ENCODE data around the gene ZNF362. TPM values are rescaled to one million over a fixed set of nuclear protein-coding genes. Genes with fewer than 3 reads are reported as not detected.
"Not testable (repeated sequence)": the region's sequence is repeated elsewhere in the genome, so short reads cannot be mapped to it uniquely, and the experiment has no call there.

Gene ZNF362
- total RNA-seq, 2 experiments from 2014 or later = 18.1 to 18.7 TPM

DNA sequence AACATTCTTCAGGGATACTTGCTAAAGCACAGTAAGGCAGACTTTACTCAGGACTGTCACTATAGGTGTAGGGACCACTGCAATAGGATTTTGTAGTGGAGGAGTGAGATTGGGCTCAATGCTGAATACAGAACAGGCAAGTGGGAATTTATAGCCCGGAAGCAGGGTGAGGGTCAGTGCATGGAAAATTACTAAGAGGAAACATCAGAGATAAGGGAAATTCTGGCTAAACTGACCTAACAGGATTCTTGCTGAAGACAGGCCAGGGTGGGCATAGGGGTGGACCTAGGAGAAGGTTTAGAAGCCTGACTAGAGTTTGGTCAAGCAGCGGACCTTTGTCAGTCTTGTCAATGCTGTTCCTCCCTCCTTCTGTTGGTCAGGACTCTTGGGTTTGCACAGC, 20.8 kb upstream of the ZNF362 start:
- H3K36me3 Mint-ChIP-seq (ENCODE audit: low read depth) = no peaks in the 10 kb centered on the region
- no peak for DNase-seq
- H3K4me1 Mint-ChIP-seq = peaks cover 17% of the 10 kb centered on the region
- ChIA-PET CTCF (interaction anchor here (2.6 kb wide), 1 partner anchor 108 kb away, joined by 5 read pairs; no protein-coding TSS in a partner anchor), POLR2A (no interaction called here)
- H3K27ac Mint-ChIP-seq = no peak overlapping the region
- peaks cover 7% of the 10 kb centered on the region for H3K27me3 Mint-ChIP-seq
- H3K9me3 Mint-ChIP-seq = no peaks in the 10 kb centered on the region
- no peak overlapping the region for H3K4me3 Mint-ChIP-seq

DNA sequence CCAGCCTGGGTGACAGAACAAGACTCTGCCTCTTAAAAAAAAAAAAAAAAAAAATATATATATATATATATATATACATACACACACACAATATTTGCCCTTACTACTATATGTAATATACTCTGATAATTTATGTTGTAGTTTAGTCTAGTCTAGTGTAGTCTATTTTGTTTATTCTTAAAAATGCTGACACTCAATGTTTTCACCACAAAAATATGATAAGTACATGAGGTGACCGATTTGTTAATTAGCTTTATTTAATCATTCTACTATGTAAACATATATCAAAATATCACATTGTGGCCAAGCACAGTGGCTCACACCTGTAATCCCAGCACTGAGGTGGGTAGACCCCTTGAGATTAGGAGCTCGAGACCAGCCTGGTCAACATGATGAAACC, 19.8 kb upstream of the ZNF362 start:
- ChIA-PET POLR2A (no interaction called here), CTCF (interaction anchor here (2.6 kb wide), 1 partner anchor 109 kb away, joined by 5 read pairs; no protein-coding TSS in a partner anchor)
- H3K4me3 Mint-ChIP-seq = no peak overlapping the region
- DNase-seq = no peak
- no peak overlapping the region for H3K27ac Mint-ChIP-seq
- H3K27me3 Mint-ChIP-seq = peaks cover 11% of the 10 kb centered on the region
- no peaks in the 10 kb centered on the region for H3K36me3 Mint-ChIP-seq (ENCODE audit: low read depth)
- no peaks in the 10 kb centered on the region for H3K9me3 Mint-ChIP-seq
- H3K4me1 Mint-ChIP-seq = peaks cover 12% of the 10 kb centered on the region

DNA sequence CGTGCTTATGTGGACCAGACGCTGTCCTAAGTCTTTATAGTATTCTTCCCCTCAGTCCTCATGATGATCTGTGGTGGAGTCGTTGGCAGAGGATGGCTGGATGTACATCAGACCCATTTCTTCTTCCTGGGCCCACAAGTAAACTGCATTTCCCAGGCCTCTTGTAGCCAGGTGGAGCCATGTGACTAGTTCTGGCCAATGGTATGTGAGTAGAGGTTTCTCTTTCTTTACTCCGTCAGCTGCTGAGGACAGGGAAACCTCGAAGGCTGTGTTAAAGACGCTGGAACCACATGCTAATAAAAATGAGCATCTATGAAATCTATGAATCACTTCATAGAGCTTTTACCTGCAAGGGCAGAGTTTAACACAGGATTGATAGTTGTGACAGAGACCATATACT, 18.7 kb upstream of the ZNF362 start:
- Mint-ChIP-seq H3K36me3 (ENCODE audit: low read depth) (no peaks in the 10 kb centered on the region), H3K27ac (no peak overlapping the region), H3K4me3 (no peak overlapping the region), H3K27me3 (peaks cover 16% of the 10 kb centered on the region), H3K9me3 (no peaks in the 10 kb centered on the region), H3K4me1 (peaks cover 12% of the 10 kb centered on the region)
- ChIA-PET CTCF (interaction anchor here (1.0 to 2.6 kb wide), 2 partner anchors 56 to 110 kb away, joined by 3 to 5 read pairs; no protein-coding TSS in a partner anchor), POLR2A (interaction anchor here (0.8 kb wide), 1 partner anchor 111 kb away, joined by 3 read pairs; no protein-coding TSS in a partner anchor)
- DNase-seq = peak; percentile 28

DNA sequence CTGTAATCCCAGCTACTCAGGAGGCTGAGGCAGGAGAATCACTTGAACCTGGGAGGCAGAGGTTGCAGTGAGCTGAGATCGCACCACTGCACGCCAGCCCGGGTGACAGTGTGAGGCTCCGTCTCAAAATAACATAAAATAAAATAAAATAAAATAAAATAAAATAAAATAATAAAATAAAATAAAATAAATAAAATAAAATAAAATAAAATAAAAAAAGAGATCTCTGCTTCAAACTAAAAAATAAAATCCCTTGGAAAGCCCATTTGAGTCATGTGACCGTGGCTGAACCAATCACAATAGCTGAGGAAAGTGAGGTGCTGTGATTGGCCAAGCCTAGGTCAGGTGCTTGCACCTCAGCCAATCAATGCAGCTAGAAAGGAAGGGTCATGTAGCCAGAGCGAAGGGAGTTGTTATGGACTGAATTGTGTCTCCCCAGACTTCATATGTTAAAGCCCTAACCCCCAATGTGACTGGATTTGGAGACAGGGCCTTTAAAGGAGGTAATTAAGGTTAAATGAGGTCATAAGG, 18.0 kb upstream of the ZNF362 start:
- H3K9me3 Mint-ChIP-seq; POLR2A ChIA-PET; DNase-seq; H3K4me1 Mint-ChIP-seq; H3K27ac Mint-ChIP-seq; H3K4me3 Mint-ChIP-seq; H3K36me3 Mint-ChIP-seq (ENCODE audit: low read depth): not testable (repeated sequence)
- H3K27me3 Mint-ChIP-seq = peaks cover 18% of the 10 kb centered on the region
- CTCF ChIA-PET = interaction anchor here (1.0 to 2.6 kb wide), 2 partner anchors 56 to 111 kb away, joined by 3 to 5 read pairs; no protein-coding TSS in a partner anchor

DNA sequence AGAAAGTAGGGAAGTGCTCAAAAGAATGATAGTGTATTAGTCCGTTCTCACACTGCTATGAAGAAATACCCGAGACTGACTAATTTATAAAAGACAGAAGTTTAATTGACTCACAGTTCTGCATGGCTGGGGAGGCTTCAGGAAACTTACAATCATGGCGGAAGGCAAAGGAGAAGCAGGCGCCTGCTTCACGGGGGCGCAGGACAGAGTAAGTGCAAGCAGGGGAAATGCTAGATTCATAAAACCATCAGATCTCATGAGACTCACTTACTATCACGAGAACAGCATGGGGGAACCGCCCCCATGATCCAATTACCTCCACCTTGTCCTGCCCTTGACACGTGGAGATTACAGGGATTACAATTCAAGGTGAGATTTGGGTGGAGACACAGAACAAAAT, 16.9 kb upstream of the ZNF362 start:
- H3K9me3 Mint-ChIP-seq; H3K4me3 Mint-ChIP-seq; H3K27ac Mint-ChIP-seq; DNase-seq; H3K36me3 Mint-ChIP-seq (ENCODE audit: low read depth); H3K4me1 Mint-ChIP-seq; CTCF ChIA-PET; POLR2A ChIA-PET: not testable (repeated sequence)
- peaks cover 18% of the 10 kb centered on the region for H3K27me3 Mint-ChIP-seq

DNA sequence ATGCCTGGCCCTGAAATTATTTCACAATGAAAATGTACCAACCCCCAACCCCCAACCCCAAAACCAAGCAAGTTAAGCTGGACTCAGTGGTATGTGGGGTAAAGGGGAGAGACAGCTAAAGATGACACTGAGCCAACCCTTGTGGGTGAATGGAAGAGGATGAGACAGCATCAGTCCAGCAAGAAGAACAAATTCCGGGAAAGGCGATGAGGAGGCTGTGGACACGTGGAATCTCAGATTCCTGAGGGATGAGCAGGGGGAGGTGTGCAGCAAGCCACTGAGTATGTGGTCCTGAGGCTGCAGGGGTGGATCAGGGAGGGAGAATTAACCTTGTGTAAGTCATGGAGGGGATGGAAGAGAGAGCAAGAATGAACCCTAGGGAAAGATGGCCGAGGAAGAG, 14.4 kb upstream of the ZNF362 start:
- H3K36me3 Mint-ChIP-seq (ENCODE audit: low read depth) = no peaks in the 10 kb centered on the region
- peaks cover 5% of the 10 kb centered on the region for H3K4me1 Mint-ChIP-seq
- H3K9me3 Mint-ChIP-seq = no peaks in the 10 kb centered on the region
- DNase-seq = no peak
- ChIA-PET POLR2A (no interaction called here), CTCF (interaction anchor here (1.8 kb wide), 1 partner anchor 54 kb away, joined by 4 read pairs; no protein-coding TSS in a partner anchor)
- H3K4me3 Mint-ChIP-seq = no peak overlapping the region
- H3K27ac Mint-ChIP-seq = no peak overlapping the region
- peaks cover 18% of the 10 kb centered on the region for H3K27me3 Mint-ChIP-seq

DNA sequence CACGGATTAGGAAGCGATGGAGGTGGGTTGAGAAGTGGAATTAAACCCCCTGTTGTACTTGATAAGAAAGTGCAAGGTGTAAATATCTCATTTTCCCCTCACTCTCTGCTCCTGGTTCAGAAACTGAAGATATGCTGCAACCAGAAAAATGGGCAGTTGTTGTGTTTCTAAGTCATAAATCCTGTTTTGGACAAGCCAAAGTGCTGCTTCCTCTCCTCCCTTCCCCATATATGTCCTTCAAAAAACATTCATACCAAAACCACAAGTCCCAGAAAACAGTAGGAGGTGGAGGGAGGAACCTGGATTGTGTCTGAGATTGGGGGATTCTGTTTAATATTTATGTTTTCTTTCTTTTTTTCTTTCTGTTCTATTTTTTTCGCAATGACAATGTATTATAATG, 13.6 kb upstream of the ZNF362 start:
- peaks cover 18% of the 10 kb centered on the region for H3K27me3 Mint-ChIP-seq
- H3K27ac Mint-ChIP-seq = no peak overlapping the region
- H3K36me3 Mint-ChIP-seq (ENCODE audit: low read depth) = no peaks in the 10 kb centered on the region
- H3K4me3 Mint-ChIP-seq = no peak overlapping the region
- POLR2A ChIA-PET = no interaction called here
- CTCF ChIA-PET = no interaction called here
- no peaks in the 10 kb centered on the region for H3K9me3 Mint-ChIP-seq
- DNase-seq = no peak
- H3K4me1 Mint-ChIP-seq = peaks cover 1% of the 10 kb centered on the region

DNA sequence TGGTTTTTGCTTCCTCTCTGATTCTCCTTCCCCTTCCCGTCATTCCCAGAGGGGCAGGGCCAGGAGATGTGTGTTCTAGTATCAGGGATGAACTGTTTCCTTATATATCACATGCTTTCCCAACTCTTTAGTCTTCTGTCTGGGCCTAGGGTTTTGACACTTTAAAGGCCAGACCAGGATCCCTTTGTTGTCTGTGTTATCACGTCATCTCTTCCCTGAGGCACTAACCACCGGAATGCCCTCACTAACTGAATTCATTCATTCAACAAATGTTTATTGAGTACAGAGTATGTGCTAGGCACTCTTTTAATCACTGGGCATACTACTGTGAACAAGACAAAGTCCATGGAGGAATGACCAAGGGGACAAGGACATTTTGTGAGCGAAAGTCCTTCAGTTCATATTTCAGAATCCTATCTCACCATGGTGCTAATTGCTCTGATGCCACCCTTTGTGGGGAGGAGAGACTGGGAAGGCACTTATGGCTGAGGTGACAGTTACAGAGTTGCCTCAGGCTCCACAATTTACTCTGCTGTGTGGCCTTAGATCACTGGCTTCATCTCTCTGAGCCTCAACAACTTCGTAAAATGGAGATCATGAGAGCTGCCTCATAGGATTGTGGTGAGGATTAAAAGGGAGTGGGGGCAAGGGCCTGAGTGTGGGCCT, 12.0 kb upstream of the ZNF362 start:
- Mint-ChIP-seq H3K9me3 (no peaks in the 10 kb centered on the region), H3K36me3 (ENCODE audit: low read depth) (no peaks in the 10 kb centered on the region), H3K4me1 (no peaks in the 10 kb centered on the region), H3K27me3 (peaks cover 30% of the 10 kb centered on the region), H3K4me3 (no peak overlapping the region), H3K27ac (no peak overlapping the region)
- DNase-seq = no peak
- CTCF ChIA-PET = interaction anchor here (1.6 kb wide), 1 partner anchor 51 kb away, joined by 3 read pairs; no protein-coding TSS in a partner anchor
- POLR2A ChIA-PET = no interaction called here

DNA sequence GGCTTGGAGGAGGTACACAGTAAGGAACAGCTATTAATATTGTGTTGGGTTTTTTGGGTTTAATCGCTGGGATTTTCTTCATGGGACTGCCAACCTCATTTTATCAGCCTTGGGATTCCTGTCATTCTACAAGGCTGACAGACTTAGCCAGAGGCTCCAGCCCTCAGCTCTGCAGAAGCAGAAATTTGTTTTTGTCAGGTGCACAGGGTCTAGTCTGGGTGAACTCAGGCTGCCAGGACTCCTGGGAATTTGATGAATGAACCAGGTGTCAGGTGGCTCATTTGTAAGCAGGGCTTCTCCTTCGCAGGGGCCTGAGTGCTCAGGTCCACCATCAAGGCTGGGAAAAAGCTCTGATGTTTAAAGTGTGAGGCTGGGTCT, 11.5 kb upstream of the ZNF362 start:
- Mint-ChIP-seq H3K36me3 (ENCODE audit: low read depth) (no peaks in the 10 kb centered on the region), H3K27ac (no peak overlapping the region), H3K4me1 (no peaks in the 10 kb centered on the region), H3K9me3 (no peaks in the 10 kb centered on the region), H3K27me3 (peaks cover 31% of the 10 kb centered on the region), H3K4me3 (no peak overlapping the region)
- no peak for DNase-seq
- ChIA-PET CTCF (interaction anchor here (1.6 kb wide), 1 partner anchor 51 kb away, joined by 3 read pairs; no protein-coding TSS in a partner anchor), POLR2A (no interaction called here)

DNA sequence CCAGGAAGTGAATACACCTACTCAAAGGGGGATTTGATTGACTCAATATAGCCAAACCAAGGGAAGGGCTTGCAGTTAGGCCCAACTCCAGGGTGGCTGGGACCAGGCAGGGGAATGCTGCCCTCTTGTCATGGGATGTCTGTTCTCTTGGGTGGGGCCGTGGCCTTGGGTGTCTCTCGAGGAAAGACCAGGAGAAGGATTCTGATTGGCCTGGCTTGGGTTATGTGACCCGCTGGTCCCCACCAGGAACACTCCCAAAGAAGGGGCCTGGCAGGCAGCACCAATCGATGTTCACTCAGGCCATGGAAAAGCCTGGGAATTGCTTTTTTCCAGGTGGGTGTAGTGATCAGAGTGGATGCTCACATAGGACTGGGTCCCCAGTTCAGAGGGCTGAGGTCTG, 10.1 kb upstream of the ZNF362 start:
- CTCF ChIA-PET = no interaction called here
- H3K4me1 Mint-ChIP-seq = no peaks in the 10 kb centered on the region
- H3K9me3 Mint-ChIP-seq = no peaks in the 10 kb centered on the region
- no peak overlapping the region for H3K27ac Mint-ChIP-seq
- peaks cover 32% of the 10 kb centered on the region for H3K27me3 Mint-ChIP-seq
- POLR2A ChIA-PET = no interaction called here
- H3K36me3 Mint-ChIP-seq (ENCODE audit: low read depth) = no peaks in the 10 kb centered on the region
- no peak for DNase-seq
- no peak overlapping the region for H3K4me3 Mint-ChIP-seq

DNA sequence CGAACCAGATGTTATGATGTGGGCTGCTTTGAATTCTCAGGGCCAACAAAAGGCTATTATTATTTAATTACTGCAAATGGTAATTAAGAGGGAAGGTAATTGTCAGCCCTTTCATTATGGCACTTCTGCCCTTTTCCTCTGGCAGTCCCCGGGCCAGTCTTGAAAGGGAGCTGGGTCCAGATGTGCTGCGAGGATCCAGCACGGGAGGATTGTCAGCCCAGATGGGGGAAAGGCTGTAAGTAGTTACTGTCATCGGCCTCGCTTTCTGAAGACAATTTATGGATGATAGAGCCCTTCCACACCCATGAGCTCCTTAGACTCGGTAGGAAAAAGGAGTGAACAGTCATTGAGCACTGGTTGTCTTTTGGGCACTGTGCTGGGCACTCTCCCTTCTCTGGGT, 8.7 kb upstream of the ZNF362 start:
- Mint-ChIP-seq H3K27ac (no peak overlapping the region), H3K9me3 (no peaks in the 10 kb centered on the region), H3K4me3 (no peak overlapping the region), H3K36me3 (ENCODE audit: low read depth) (no peaks in the 10 kb centered on the region), H3K4me1 (no peaks in the 10 kb centered on the region), H3K27me3 (peaks cover 35% of the 10 kb centered on the region)
- CTCF ChIA-PET = no interaction called here
- POLR2A ChIA-PET = interaction anchor here (1.4 to 1.6 kb wide), 2 partner anchors 10 to 121 kb away, joined by 3 to 4 read pairs; no protein-coding TSS in a partner anchor
- no peak for DNase-seq

DNA sequence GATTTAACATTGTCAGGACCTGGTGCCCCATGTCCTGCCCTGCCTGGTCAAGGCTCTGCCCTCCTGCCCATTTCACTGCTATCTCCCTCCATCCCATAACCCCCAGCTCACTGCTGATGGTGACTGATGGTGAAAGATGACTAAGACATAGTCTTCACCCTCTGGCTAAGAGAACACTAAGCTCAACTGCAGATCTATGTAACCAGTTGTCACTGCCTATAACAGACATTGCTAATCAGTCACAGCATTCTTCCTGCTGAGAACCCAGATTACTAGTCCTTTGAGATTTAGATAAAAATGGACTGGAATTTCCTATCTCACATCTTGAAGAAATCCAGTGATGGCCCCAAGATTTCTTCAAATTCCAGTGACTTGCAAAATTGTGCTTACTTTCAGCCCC, 8.0 kb upstream of the ZNF362 start:
- CTCF ChIA-PET = no interaction called here
- Mint-ChIP-seq H3K36me3 (ENCODE audit: low read depth) (no peaks in the 10 kb centered on the region), H3K4me3 (no peak overlapping the region), H3K4me1 (no peaks in the 10 kb centered on the region), H3K27me3 (peaks cover 33% of the 10 kb centered on the region), H3K9me3 (no peaks in the 10 kb centered on the region), H3K27ac (no peak overlapping the region)
- POLR2A ChIA-PET = interaction anchor here (1.4 to 1.6 kb wide), 2 partner anchors 9 to 121 kb away, joined by 3 to 4 read pairs; no protein-coding TSS in a partner anchor
- DNase-seq = no peak

DNA sequence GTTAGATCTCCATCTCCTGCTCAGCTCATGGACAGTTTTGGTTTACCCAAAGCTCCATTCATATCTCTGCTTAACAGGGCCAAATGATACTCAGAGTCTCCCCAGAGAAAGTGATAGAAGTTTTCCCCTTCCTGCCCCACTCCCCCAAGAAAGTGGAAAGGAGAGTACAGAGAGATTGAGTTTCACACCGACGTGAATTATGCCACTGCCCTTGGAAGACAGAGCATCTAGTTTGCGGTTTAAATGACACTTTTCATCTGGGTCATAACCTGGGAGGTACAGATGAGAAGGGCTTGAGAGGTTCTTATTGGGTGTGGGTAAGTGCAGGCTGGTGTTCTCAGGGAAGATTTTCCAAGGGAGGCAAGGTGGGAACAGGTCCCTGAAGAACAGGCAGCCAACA, 6.9 kb upstream of the ZNF362 start:
- DNase-seq = no peak
- H3K4me3 Mint-ChIP-seq = no peak overlapping the region
- H3K9me3 Mint-ChIP-seq = no peaks in the 10 kb centered on the region
- H3K27me3 Mint-ChIP-seq = peaks cover 33% of the 10 kb centered on the region
- CTCF ChIA-PET = interaction anchor here (1.3 kb wide), 1 partner anchor 20 kb away, joined by 4 read pairs; no protein-coding TSS in a partner anchor
- no peaks in the 10 kb centered on the region for H3K4me1 Mint-ChIP-seq
- POLR2A ChIA-PET = no interaction called here
- H3K27ac Mint-ChIP-seq = no peak overlapping the region
- no peaks in the 10 kb centered on the region for H3K36me3 Mint-ChIP-seq (ENCODE audit: low read depth)

DNA sequence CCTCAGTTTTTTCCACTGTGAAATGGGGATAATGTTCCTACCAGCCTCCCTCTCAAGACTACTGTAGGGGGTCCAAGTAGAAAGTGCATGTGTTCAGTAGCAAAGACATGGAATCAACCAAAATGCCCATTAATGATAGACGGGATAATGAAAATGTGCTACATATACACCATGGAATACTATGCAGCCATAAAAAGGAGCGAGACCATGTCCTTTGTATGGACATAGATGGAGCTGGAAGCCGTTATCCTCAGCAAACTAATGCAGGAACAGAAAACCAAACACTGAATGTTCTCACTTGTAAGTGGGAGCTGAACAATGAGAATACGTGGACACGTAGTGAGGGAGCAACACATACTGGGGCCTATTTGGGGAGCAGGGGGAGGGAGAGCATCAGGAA, 6.1 kb upstream of the ZNF362 start:
- Mint-ChIP-seq H3K27ac (no peak overlapping the region), H3K4me3 (no peak overlapping the region), H3K4me1 (no peaks in the 10 kb centered on the region), H3K27me3 (peaks cover 33% of the 10 kb centered on the region), H3K36me3 (ENCODE audit: low read depth) (no peaks in the 10 kb centered on the region), H3K9me3 (no peaks in the 10 kb centered on the region)
- ChIA-PET POLR2A (no interaction called here), CTCF (interaction anchor here (1.3 kb wide), 1 partner anchor 21 kb away, joined by 4 read pairs; no protein-coding TSS in a partner anchor)
- DNase-seq = no peak

Measured in activated CD4-positive, alpha-beta memory T cell treated with anti-CD3 and anti-CD28 coated beads, Interleukin-2, amount 10 ng/mL, durations not matched to agents 7 days and 5 days (primary cell).